B cell (primary cell): ENCODE results near the gene NEUROG1. TPM values are rescaled to one million over a fixed set of nuclear protein-coding genes. Genes with fewer than 3 reads are reported as not detected.

Source experiments
- ATAC-seq: fragments of 200-7000 bp; cut with Tn5 transposase; one replicate; pipeline ENCODE4 v1.10.0; 2021; ENCODE audit warnings: low read depth, mild to moderate bottlenecking, moderate number of reproducible peaks, moderate library complexity
- CTCF ChIA-PET: fragments of 350-600 bp; sonication (Branson Sonifier 250); formaldehyde crosslinking; loops from one replicate; lab custom pipeline; 2021; ENCODE audit warnings: antibody characterized with exemption, inconsistent platforms; lab: Charles Lee
- POLR2A ChIA-PET: fragments of 350-600 bp; sonication (Branson Sonifier 250); formaldehyde crosslinking; loops from one replicate; lab custom pipeline; 2021; ENCODE audit warnings: antibody characterized with exemption; lab: Charles Lee
- DNase-seq: peaks from one replicate; pipeline ENCODE4 v3.0.0; 2013
- H2AFZ ChIP-seq: 2 replicates; pipeline ENCODE4 v1.6.1; 2012; ENCODE audit warnings: mild to moderate bottlenecking, low read depth, low read length; ENCODE audit not compliant: insufficient read depth, poor library complexity, severe bottlenecking
- H3K27ac ChIP-seq, 2 donors: 1 replicate in 1 of 2; 2 replicates in 1 of 2; pipeline ENCODE4 v1.5.1; 2012 to 2013; ENCODE audit warnings: low read length in 2 of 2, mild to moderate bottlenecking in 2 of 2, moderate library complexity in 1 of 2
- H3K27me3 ChIP-seq, 4 experiments: fragments of 200-600 bp in 1 of 4; sonication (generic) in 1 of 4; replicated peaks in 1 of 4; 1 replicate in 2 of 4; 2 replicates in 2 of 4; pipeline versions ENCODE4 v1.6.1 to v1.7.0; 2013 to 2016; ENCODE audit warnings: low read length in 3 of 4, mild to moderate bottlenecking in 2 of 4, mixed read lengths in 1 of 4, moderate library complexity in 1 of 4; ENCODE audit not compliant: insufficient read depth in 4 of 4, control insufficient read depth in 3 of 4; ENCODE audit errors: control extremely low read depth in 1 of 4
- H3K36me3 ChIP-seq, 2 experiments: replicated peaks in 1 of 2; 1 replicate in 1 of 2; 2 replicates in 1 of 2; pipeline versions ENCODE4 v1.6.1 to v1.7.1; 2013; ENCODE audit warnings: low read length in 1 of 2; ENCODE audit not compliant: insufficient read depth in 2 of 2, control insufficient read depth in 1 of 2; ENCODE audit errors: control extremely low read depth in 1 of 2, extremely low read depth in 1 of 2
- H3K4me1 ChIP-seq, 2 donors: fragments of 200-600 bp in 1 of 2; sonication (generic) in 1 of 2; 1 replicate in 1 of 2; 2 replicates in 1 of 2; pipeline versions ENCODE4 v1.5.1 to v1.6.1; 2013 to 2017; ENCODE audit warnings: low read length in 2 of 2; ENCODE audit not compliant: control insufficient read depth in 2 of 2, insufficient read depth in 2 of 2
- H3K4me2 ChIP-seq: replicated peaks from 2 replicates; pipeline ENCODE3; 2012; ENCODE audit warnings: mild to moderate bottlenecking, low read depth, low read length; ENCODE audit not compliant: poor library complexity, severe bottlenecking
- H3K4me3 ChIP-seq, 5 experiments: fragments of 200-600 bp in 1 of 5; sonication (generic) in 1 of 5; 1 replicate in 3 of 5; 2 replicates in 2 of 5; pipeline versions ENCODE4 v1.5.1 to v1.7.0; 2011 to 2016; ENCODE audit warnings: low read length in 4 of 5, mild to moderate bottlenecking in 4 of 5, low read depth in 2 of 5, control low read depth in 1 of 5, moderate library complexity in 1 of 5; ENCODE audit not compliant: insufficient read depth in 1 of 5; ENCODE audit errors: control extremely low read depth in 1 of 5, extremely low read depth in 1 of 5
- H3K79me2 ChIP-seq: fragments of 200-600 bp; sonication (generic); one replicate; pipeline ENCODE4 v1.6.0; 2016; ENCODE audit warnings: low read length; ENCODE audit not compliant: control insufficient read depth, insufficient read depth
- H3K9ac ChIP-seq: fragments of 200-600 bp; sonication (generic); 2 replicates; pipeline ENCODE4 v1.6.1; 2017; ENCODE audit warnings: mild to moderate bottlenecking, low read length, moderate library complexity
- H3K9me3 ChIP-seq, 3 donors: one replicate each; pipeline versions ENCODE4 v1.6.1 to v1.7.1; 2013; ENCODE audit warnings: low read length in 2 of 3; ENCODE audit not compliant: control insufficient read depth in 2 of 3, insufficient read depth in 1 of 3; ENCODE audit errors: control extremely low read depth in 1 of 3
- H4K20me1 ChIP-seq: 2 replicates; pipeline ENCODE4 v1.6.0; 2012; ENCODE audit warnings: mild to moderate bottlenecking, low read length; ENCODE audit not compliant: insufficient read depth, control insufficient read depth, poor library complexity, severe bottlenecking
- H3K27ac Mint-ChIP-seq: one replicate; pipeline ENCODE4 v1.8.0; 2021; ENCODE audit warnings: mixed read lengths
- H3K27me3 Mint-ChIP-seq: one replicate; pipeline ENCODE4 v1.8.0; 2021; ENCODE audit warnings: mixed read lengths
- H3K4me1 Mint-ChIP-seq: one replicate; pipeline ENCODE4 v1.8.0; 2021; ENCODE audit warnings: mixed read lengths
- H3K4me3 Mint-ChIP-seq: one replicate; pipeline ENCODE4 v1.8.0; 2021; ENCODE audit warnings: mixed read lengths
- H3K9me3 Mint-ChIP-seq: one replicate; pipeline ENCODE4 v1.8.0; 2022; ENCODE audit warnings: mixed read lengths; ENCODE audit not compliant: insufficient read depth
- EZH2 ChIP-seq: IDR thresholded peaks from 2 replicates; pipeline ENCODE4 v1.6.1; 2012; ENCODE audit warnings: borderline replicate concordance, low read depth, mild to moderate bottlenecking, moderate library complexity, low read length; ENCODE audit not compliant: insufficient read depth, poor library complexity, severe bottlenecking
- WGBS: methylation state at CpG from one replicate; pipeline ENCODE4 v1.1.5; 2013; ENCODE audit warnings: missing lambda C conversion rate; ENCODE audit not compliant: insufficient coverage; 5-methylcytosine and 5-hydroxymethylcytosine counted together
- intact Hi-C: fragments of 100-400 bp; cut with micrococcal nuclease; formaldehyde crosslinking; loops from one replicate; pipeline ENCODE4 v1.10.0; 2022
- polyA plus RNA-seq: library from polyadenylated mRNA; depleted of rRNA; stranded (reverse); fragments of >200 nt; gene quantifications from 2 replicates; pipeline ENCODE4 v1.2.3, GENCODE V29; 2012
- total RNA-seq, 2 donors: library from RNA; stranded (reverse); fragments of 120-200 nt in 1 of 2; gene quantifications; 1 replicate in 1 of 2; 2 replicates in 1 of 2; pipeline versions ENCODE4 v1.2.3 to v1.2.4, GENCODE V29; 2013 to 2022
- TF ChIP-seq, protein P1 (sequence below): fragments of 200-600 bp; IDR thresholded peaks from one replicate; pipeline ENCODE4 v1.8.0; 2022; ENCODE audit warnings: antibody characterized with exemption, mild to moderate bottlenecking

Gene NEUROG1
- total and polyA plus RNA-seq, 2 donors (not counting 1 experiment from before 2014, with no cell fraction given) = not detected

- ATAC-seq = no peak
- CTCF ChIA-PET = no interaction called here
- 92% methylated on average over 5 of the region's 5 CpGs for WGBS
Measured at GRCh38 chr5:135494196-135494595, 41.6 kb downstream of the NEUROG1 start.

GRCh38 chr5:135493406-135494180 is 42.2 kb downstream of the NEUROG1 start:
- TF ChIP-seq, protein P1, sequence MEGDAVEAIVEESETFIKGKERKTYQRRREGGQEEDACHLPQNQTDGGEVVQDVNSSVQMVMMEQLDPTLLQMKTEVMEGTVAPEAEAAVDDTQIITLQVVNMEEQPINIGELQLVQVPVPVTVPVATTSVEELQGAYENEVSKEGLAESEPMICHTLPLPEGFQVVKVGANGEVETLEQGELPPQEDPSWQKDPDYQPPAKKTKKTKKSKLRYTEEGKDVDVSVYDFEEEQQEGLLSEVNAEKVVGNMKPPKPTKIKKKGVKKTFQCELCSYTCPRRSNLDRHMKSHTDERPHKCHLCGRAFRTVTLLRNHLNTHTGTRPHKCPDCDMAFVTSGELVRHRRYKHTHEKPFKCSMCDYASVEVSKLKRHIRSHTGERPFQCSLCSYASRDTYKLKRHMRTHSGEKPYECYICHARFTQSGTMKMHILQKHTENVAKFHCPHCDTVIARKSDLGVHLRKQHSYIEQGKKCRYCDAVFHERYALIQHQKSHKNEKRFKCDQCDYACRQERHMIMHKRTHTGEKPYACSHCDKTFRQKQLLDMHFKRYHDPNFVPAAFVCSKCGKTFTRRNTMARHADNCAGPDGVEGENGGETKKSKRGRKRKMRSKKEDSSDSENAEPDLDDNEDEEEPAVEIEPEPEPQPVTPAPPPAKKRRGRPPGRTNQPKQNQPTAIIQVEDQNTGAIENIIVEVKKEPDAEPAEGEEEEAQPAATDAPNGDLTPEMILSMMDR = no peak
- TF ChIP-seq EZH2 = no peak
- Mint-ChIP-seq H3K27ac (no peak overlapping the region), H3K9me3 (no peaks in the 10 kb centered on the region), H3K27me3 (peaks cover 58% of the 10 kb centered on the region), H3K4me3 (no peak overlapping the region), H3K4me1 (peaks cover 5% of the 10 kb centered on the region)
- peaks cover 0 to 58% (median 14%) of the 10 kb centered on the region in 4 experiments for H3K27me3 ChIP-seq
- H3K79me2 ChIP-seq = no peaks in the 10 kb centered on the region
- no peak overlapping the region for H3K4me2 ChIP-seq
- 78% methylated on average over 7 of the region's 8 CpGs for WGBS
- no peaks in the 10 kb centered on the region for H4K20me1 ChIP-seq
- no peaks in the 10 kb centered on the region for H3K36me3 ChIP-seq
- no peak overlapping the region for H3K9ac ChIP-seq
- peaks cover 0 to 4% of the 10 kb centered on the region in 2 donors for H3K4me1 ChIP-seq
- ChIA-PET POLR2A (no interaction called here), CTCF (no interaction called here)
- H3K4me3 ChIP-seq = no peak overlapping the region
- ATAC-seq (no peak), DNase-seq (no peak)
- H3K27ac ChIP-seq = no peak overlapping the region
- intact Hi-C loops = no loop called here
- no peak overlapping the region for H2AFZ ChIP-seq
- H3K9me3 ChIP-seq = no peaks in the 10 kb centered on the region

More at GRCh38 chr5:135494196-135494595, 41.6 kb downstream of the NEUROG1 start:
- H3K27me3 Mint-ChIP-seq = peaks cover 54% of the 10 kb centered on the region
- Histone ChIP-seq H3K36me3 (no peaks in the 10 kb centered on the region), H3K4me3 (no peak overlapping the region), H3K27ac (no peak overlapping the region), H4K20me1 (no peaks in the 10 kb centered on the region), H3K4me1 (peaks cover 0 to 4% of the 10 kb centered on the region in 2 donors), H3K27me3 (peaks cover 0 to 52% (median 11%) of the 10 kb centered on the region in 4 experiments), H3K4me2 (no peak overlapping the region), H3K79me2 (no peaks in the 10 kb centered on the region), H2AFZ (no peak overlapping the region), H3K9ac (no peak overlapping the region), H3K9me3 (no peaks in the 10 kb centered on the region)
- intact Hi-C loops = no loop called here
- POLR2A ChIA-PET = no interaction called here
- H3K27ac Mint-ChIP-seq = no peak overlapping the region
- H3K4me1 Mint-ChIP-seq = peaks cover 5% of the 10 kb centered on the region
- no peak for DNase-seq
- TF ChIP-seq EZH2 = no peak
- TF ChIP-seq, protein P1 = no peak
- no peak overlapping the region for H3K4me3 Mint-ChIP-seq
- H3K9me3 Mint-ChIP-seq = no peaks in the 10 kb centered on the region
